Erythroblast (primary cell): ENCODE results near the gene ZDHHC9.

Source experiments
- GATA1 ChIP-seq: IDR thresholded peaks from 2 replicates; pipeline ENCODE4 v1.6.1; 2011; ENCODE audit warnings: low read depth, mild to moderate bottlenecking, control low read depth, low read length, moderate library complexity
- POLR2A ChIP-seq: IDR thresholded peaks from 2 replicates; pipeline ENCODE4 v1.6.1; 2011; ENCODE audit warnings: mild to moderate bottlenecking, low read length

- TF ChIP-seq POLR2A: no peak
- no peak for TF ChIP-seq GATA1
Observed at GRCh38 chrX:129760155-129760554, 83.5 kb downstream of the ZDHHC9 start.
